Neural cell (in vitro differentiated cells): ENCODE results near the gene CIT. TPM values are rescaled to one million over a fixed set of nuclear protein-coding genes. Genes with fewer than 3 reads are reported as not detected.

Experiments
- H2AFZ ChIP-seq: fragments of 200-600, 300-800 bp; sonication (generic), shearing (Covaris generic); 2 replicates; pipeline ENCODE4 v1.6.0; 2014; ENCODE audit warnings: low read depth, mild to moderate bottlenecking, antibody characterized with exemption, low read length, moderate library complexity
- H3F3A ChIP-seq: fragments of 200-600 bp; shearing (Covaris generic); 2 replicates; pipeline ENCODE4 v1.6.1; 2016; ENCODE audit warnings: mild to moderate bottlenecking, moderate library complexity, mixed read lengths, antibody characterized with exemption, low read length; ENCODE audit not compliant: insufficient read depth, poor library complexity, severe bottlenecking
- H3K27ac ChIP-seq: fragments of 200-600, 300-800 bp; sonication (generic), shearing (Covaris generic); 2 replicates; pipeline ENCODE4 v1.5.1; 2014; ENCODE audit warnings: mild to moderate bottlenecking, low read length, moderate library complexity
- H3K27me3 ChIP-seq: fragments of 300-800, 200-600 bp; sonication (generic), shearing (Covaris generic); 2 replicates; pipeline ENCODE4 v1.6.0; 2014; ENCODE audit warnings: mild to moderate bottlenecking, low read depth, low read length, moderate library complexity; ENCODE audit not compliant: insufficient read depth
- H3K36me3 ChIP-seq: fragments of 300-800, 200-600 bp; sonication (generic), shearing (Covaris generic); 2 replicates; pipeline ENCODE4 v1.5.1; 2014; ENCODE audit warnings: mild to moderate bottlenecking, antibody characterized with exemption, low read length, moderate library complexity; ENCODE audit not compliant: insufficient read depth
- H3K4me2 ChIP-seq: fragments of 300-800, 200-600 bp; sonication (generic), shearing (Covaris generic); 2 replicates; pipeline ENCODE4 v1.6.0; 2014; ENCODE audit warnings: mild to moderate bottlenecking, low read length
- H3K4me3 ChIP-seq: fragments of 300-800, 200-600 bp; sonication (generic), shearing (Covaris generic); 2 replicates; pipeline ENCODE4 v1.5.1; 2014; ENCODE audit warnings: mild to moderate bottlenecking, low read length, moderate library complexity
- H3K79me2 ChIP-seq: fragments of 200-600 bp; shearing (Covaris generic); replicated peaks from 2 replicates; pipeline ENCODE4 v1.6.0; 2014; ENCODE audit warnings: mild to moderate bottlenecking, low read length, moderate library complexity; ENCODE audit not compliant: insufficient read depth
- H3K9ac ChIP-seq: fragments of 300-800, 200-600 bp; sonication (generic), shearing (Covaris generic); 2 replicates; pipeline ENCODE4 v1.6.1; 2016; ENCODE audit warnings: mild to moderate bottlenecking, low read length, mixed read lengths
- H3K9me2 ChIP-seq: fragments of 200-600 bp; shearing (Covaris generic); 2 replicates; pipeline ENCODE4 v1.6.1; 2016; ENCODE audit warnings: mild to moderate bottlenecking, low read length, mixed read lengths; ENCODE audit not compliant: insufficient read depth
- H3K9me3 ChIP-seq: fragments of 200-600, 300-800 bp; sonication (generic), shearing (Covaris generic); 2 replicates; pipeline ENCODE4 v1.6.1; 2016; ENCODE audit warnings: mild to moderate bottlenecking, mixed run types, low read length, moderate library complexity, mixed read lengths
- H4K20me1 ChIP-seq: fragments of 200-600 bp; shearing (Covaris generic); 2 replicates; pipeline ENCODE4 v1.6.1; 2016; ENCODE audit warnings: mild to moderate bottlenecking, mixed run types; ENCODE audit not compliant: insufficient read depth
- CTCF ChIP-seq: fragments of 450-650 bp; IDR thresholded peaks from 2 replicates; pipeline ENCODE4 v1.5.1; 2014; ENCODE audit warnings: antibody characterized with exemption, mild to moderate bottlenecking, moderate library complexity; ENCODE audit not compliant: poor library complexity, severe bottlenecking
- EP300 ChIP-seq: fragments of 450-650 bp; conservative IDR thresholded peaks from 2 replicates; pipeline ENCODE4 v1.6.1; 2014; ENCODE audit warnings: antibody characterized with exemption, mild to moderate bottlenecking, moderate library complexity; ENCODE audit not compliant: poor library complexity, severe bottlenecking
- EZH2 ChIP-seq: fragments of 200-600, 300-800 bp; shearing (Covaris generic), sonication (generic); IDR thresholded peaks from 2 replicates; pipeline ENCODE4 v1.6.1; 2014; ENCODE audit warnings: antibody characterized with exemption, low read length, borderline replicate concordance, mild to moderate bottlenecking; ENCODE audit not compliant: insufficient read depth, poor library complexity, severe bottlenecking
- MXI1 ChIP-seq: fragments of 450-650 bp; conservative IDR thresholded peaks from 2 replicates; pipeline ENCODE4 v1.6.1; 2014; ENCODE audit warnings: antibody characterized with exemption, mild to moderate bottlenecking; ENCODE audit not compliant: poor library complexity, severe bottlenecking
- POLR2AphosphoS5 ChIP-seq: IDR thresholded peaks from 2 replicates; pipeline ENCODE4 v1.6.1; 2012
- RAD21 ChIP-seq: fragments of 450-650 bp; conservative IDR thresholded peaks from 2 replicates; pipeline ENCODE4 v1.6.1; 2014; ENCODE audit warnings: antibody characterized with exemption, mild to moderate bottlenecking, moderate library complexity
- SMC3 ChIP-seq: fragments of 450-650 bp; conservative IDR thresholded peaks from 2 replicates; pipeline ENCODE4 v1.6.1; 2014; ENCODE audit warnings: antibody characterized with exemption, mild to moderate bottlenecking, moderate library complexity; ENCODE audit not compliant: poor library complexity
- TAF1 ChIP-seq: IDR thresholded peaks from 2 replicates; pipeline ENCODE4 v1.6.1; 2012; ENCODE audit warnings: low read depth
- polyA plus RNA-seq: library from polyadenylated mRNA; depleted of rRNA; stranded (reverse); fragments of >200 nt; gene quantifications from 2 replicates; pipeline ENCODE4 v1.2.3, GENCODE V29; 2014
- TF ChIP-seq, protein P1 (sequence below): IDR thresholded peaks from 2 replicates; pipeline ENCODE4 v1.6.1; 2012; ENCODE audit warnings: borderline replicate concordance

CIT gene
- polyA plus RNA-seq, 1 donor from 2014 or later, result 3.3 TPM

DNA sequence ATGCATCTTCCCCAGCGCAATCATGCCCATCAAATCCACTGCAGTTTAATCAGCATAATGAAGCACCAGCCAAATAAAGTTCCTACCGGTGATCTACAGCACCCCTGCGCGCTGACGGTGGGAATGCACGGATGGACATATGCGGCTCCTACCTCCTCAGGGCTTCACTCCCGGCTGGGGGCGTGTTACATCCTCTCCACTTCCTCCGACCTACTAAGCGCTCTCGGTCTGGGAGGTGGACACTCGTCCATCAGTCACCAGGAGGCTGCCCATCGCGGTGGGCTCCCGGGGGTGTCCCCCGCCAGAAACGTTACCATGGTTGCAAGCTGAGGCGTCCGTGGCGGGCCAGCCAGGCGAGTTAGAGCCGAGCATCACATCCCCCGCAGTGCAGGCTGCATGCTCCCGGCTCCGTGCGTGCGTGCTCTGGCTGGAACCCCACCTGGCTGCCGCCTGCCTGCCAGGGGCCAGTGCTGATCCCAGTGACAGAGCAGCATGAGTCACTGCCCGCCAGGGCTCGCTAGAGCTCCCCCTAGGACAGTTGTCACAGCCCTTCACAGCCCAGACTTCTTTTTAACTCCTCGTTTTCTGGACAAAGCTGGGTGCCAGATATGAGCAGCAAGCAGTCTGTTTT, 73.0 kb downstream of the CIT start:
- Histone ChIP-seq H3K4me3 (peak overlapping the region; percentile 70), H3K79me2 (no peaks in the 10 kb centered on the region), H3K27ac (peak overlapping the region; percentile 71), H3K9me3 (no peaks in the 10 kb centered on the region), H3K36me3 (no peaks in the 10 kb centered on the region), H3K27me3 (no peaks in the 10 kb centered on the region), H3K4me2 (peak overlapping the region; percentile 93), H3K9ac (peak overlapping the region; percentile 63), H3F3A (no peaks in the 10 kb centered on the region), H4K20me1 (no peaks in the 10 kb centered on the region), H2AFZ (no peak overlapping the region), H3K9me2 (no peaks in the 10 kb centered on the region)
- TF ChIP-seq SMC3, result peak; percentile 76
- TF ChIP-seq RAD21, result peak; percentile 72
- TF ChIP-seq EZH2, result no peak
- TF ChIP-seq EP300, result no peak
- TF ChIP-seq CTCF, result peak; percentile 84
- no peak for TF ChIP-seq TAF1
- TF ChIP-seq POLR2AphosphoS5, result peak; percentile 63
- TF ChIP-seq, protein P1, sequence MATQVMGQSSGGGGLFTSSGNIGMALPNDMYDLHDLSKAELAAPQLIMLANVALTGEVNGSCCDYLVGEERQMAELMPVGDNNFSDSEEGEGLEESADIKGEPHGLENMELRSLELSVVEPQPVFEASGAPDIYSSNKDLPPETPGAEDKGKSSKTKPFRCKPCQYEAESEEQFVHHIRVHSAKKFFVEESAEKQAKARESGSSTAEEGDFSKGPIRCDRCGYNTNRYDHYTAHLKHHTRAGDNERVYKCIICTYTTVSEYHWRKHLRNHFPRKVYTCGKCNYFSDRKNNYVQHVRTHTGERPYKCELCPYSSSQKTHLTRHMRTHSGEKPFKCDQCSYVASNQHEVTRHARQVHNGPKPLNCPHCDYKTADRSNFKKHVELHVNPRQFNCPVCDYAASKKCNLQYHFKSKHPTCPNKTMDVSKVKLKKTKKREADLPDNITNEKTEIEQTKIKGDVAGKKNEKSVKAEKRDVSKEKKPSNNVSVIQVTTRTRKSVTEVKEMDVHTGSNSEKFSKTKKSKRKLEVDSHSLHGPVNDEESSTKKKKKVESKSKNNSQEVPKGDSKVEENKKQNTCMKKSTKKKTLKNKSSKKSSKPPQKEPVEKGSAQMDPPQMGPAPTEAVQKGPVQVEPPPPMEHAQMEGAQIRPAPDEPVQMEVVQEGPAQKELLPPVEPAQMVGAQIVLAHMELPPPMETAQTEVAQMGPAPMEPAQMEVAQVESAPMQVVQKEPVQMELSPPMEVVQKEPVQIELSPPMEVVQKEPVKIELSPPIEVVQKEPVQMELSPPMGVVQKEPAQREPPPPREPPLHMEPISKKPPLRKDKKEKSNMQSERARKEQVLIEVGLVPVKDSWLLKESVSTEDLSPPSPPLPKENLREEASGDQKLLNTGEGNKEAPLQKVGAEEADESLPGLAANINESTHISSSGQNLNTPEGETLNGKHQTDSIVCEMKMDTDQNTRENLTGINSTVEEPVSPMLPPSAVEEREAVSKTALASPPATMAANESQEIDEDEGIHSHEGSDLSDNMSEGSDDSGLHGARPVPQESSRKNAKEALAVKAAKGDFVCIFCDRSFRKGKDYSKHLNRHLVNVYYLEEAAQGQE, result no peak
- peak; percentile 90 for TF ChIP-seq MXI1

GRCh38 chr12:119803381-119803791, 73.7 kb downstream of the CIT start:
- no peaks in the 10 kb centered on the region for H4K20me1 ChIP-seq
- H3K9ac ChIP-seq, result peak overlapping the region; percentile 63
- peak overlapping the region; percentile 35 for H2AFZ ChIP-seq
- H3K9me3 ChIP-seq, result no peaks in the 10 kb centered on the region
- no peaks in the 10 kb centered on the region for H3K79me2 ChIP-seq
- H3K27ac ChIP-seq, result peak overlapping the region; percentile 71
- no peaks in the 10 kb centered on the region for H3K27me3 ChIP-seq
- TF ChIP-seq EZH2, result no peak
- TF ChIP-seq CTCF, result peak; percentile 63
- TF ChIP-seq, protein P1, result no peak
- TF ChIP-seq EP300, result no peak
- no peak for TF ChIP-seq TAF1
- peak; percentile 66 for TF ChIP-seq POLR2AphosphoS5
- peak; percentile 72 for TF ChIP-seq RAD21
- TF ChIP-seq SMC3, result peak; percentile 70
- TF ChIP-seq MXI1, result no peak
- no peaks in the 10 kb centered on the region for H3K9me2 ChIP-seq
- no peaks in the 10 kb centered on the region for H3F3A ChIP-seq
- peak overlapping the region; percentile 93 for H3K4me2 ChIP-seq
- no peaks in the 10 kb centered on the region for H3K36me3 ChIP-seq
- H3K4me3 ChIP-seq, result peak overlapping the region; percentile 70
